Right lung (tissue), 5 donors: ENCODE results near the gene STOM. TPM values are rescaled to one million over a fixed set of nuclear protein-coding genes. Genes with fewer than 3 reads are reported as not detected.

Source experiments
- DNase-seq, 2 donors: peaks; one replicate each; pipeline ENCODE4 v3.0.0-alpha.2; 2013
- polyA plus RNA-seq, 5 donors: library from polyadenylated mRNA; unstranded; fragments of 120-200 nt; gene quantifications; one replicate each; pipeline versions ENCODE4 v1.2.1 to v1.2.3, GENCODE V29; 2013; ENCODE audit warnings: inconsistent platforms in 1 of 5, low replicate concordance in 1 of 5; ENCODE audit not compliant: insufficient read length in 5 of 5, insufficient read depth in 1 of 5

Gene STOM
- polyA plus RNA-seq, 5 donors, result 97.4 to 131 (median 108) TPM

DNA sequence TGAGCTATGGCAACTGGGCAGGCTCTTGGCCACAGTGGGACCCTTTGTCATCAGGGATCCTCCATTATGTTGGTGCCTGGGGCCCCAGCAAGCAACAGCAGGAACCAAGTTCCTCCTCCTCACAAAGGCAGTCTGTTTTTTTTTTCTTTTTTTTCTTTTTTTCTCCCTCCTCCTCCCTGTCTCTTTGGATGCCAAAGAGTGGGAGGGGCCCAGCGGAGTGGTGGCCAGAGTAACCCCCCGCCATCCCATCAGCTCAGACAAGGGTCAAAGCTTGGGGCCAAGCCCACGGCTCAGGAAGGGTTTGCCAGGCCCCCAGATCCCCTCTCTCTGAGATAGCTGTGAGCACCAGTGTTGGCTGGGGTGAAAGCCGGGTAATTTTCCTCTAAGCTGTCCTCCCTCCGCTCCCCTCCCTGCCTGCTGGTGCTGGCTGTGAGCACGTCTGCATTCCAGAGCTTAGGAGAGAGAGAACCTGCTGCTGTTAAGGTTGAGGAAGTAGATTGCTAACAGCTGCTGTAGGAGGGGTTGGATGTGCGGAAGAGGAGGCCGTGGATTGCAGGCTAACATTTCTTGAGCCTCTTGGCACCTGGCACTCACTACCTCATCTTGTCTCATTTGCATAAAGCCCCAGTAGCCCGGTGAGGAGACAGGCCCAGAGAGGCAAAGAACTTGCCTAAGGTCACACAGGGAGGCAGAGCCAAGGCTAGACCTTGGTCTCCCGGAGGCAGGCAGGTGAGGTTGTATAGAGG lies 80.9 kb downstream of the STOM start:
- DNase-seq, result no peak

Other genes starting within 250 kb of the STOM start
- gene RAB14, start 168.4 kb downstream of the STOM start, polyA plus RNA-seq, result 10 to 100 TPM; 76.2 to 95.6 (median 87.0) TPM
- gene GSN, start 102.1 kb downstream of the STOM start, polyA plus RNA-seq, result 10 to 100 TPM; 40.8 to 67.9 (median 49.2) TPM
- gene GGTA1, start 129.6 kb upstream of the STOM start, polyA plus RNA-seq, result 1 to 10 TPM; 6.8 to 9.5 (median 7.6) TPM